K562 (cell line): ENCODE results near the gene PTPN14. TPM values are rescaled to one million over a fixed set of nuclear protein-coding genes. Genes with fewer than 3 reads are reported as not detected.

Experiments used
- BCLAF1 ChIP-seq, 2 experiments: fragments of 450-650 bp in 1 of 2; IDR thresholded peaks; 2 replicates each; pipeline ENCODE4 v1.6.1; 2011 to 2017; ENCODE audit warnings: low read depth in 2 of 2, antibody characterized with exemption in 1 of 2, borderline replicate concordance in 1 of 2, low read length in 1 of 2, mild to moderate bottlenecking in 1 of 2, mixed read lengths in 1 of 2; ENCODE audit not compliant: control insufficient read depth in 1 of 2
- BRD9 ChIP-seq: fragments of 450-650 bp; IDR thresholded peaks from 2 replicates; pipeline ENCODE4 v1.6.1; 2018; ENCODE audit warnings: low read depth; ENCODE audit not compliant: partially characterized antibody
- EP400 ChIP-seq: fragments of 450-650 bp; IDR thresholded peaks from 2 replicates; pipeline ENCODE4 v1.6.1; 2017; ENCODE audit warnings: antibody characterized with exemption, mild to moderate bottlenecking, moderate library complexity
- HNRNPL ChIP-seq: fragments of 200-400 bp; formaldehyde crosslinking; IDR thresholded peaks from 2 replicates; pipeline ENCODE4 v1.6.1; 2017; ENCODE audit warnings: low read depth, mild to moderate bottlenecking, low read length
- KDM1A ChIP-seq, 2 experiments: fragments of 450-650 bp; IDR thresholded peaks; 2 replicates each; pipeline ENCODE4 v1.6.1; 2016; ENCODE audit warnings: mild to moderate bottlenecking in 2 of 2
- MEIS2 ChIP-seq: fragments of 450-650 bp; IDR thresholded peaks from 2 replicates; pipeline ENCODE4 v1.6.1; 2014; ENCODE audit warnings: mild to moderate bottlenecking; ENCODE audit not compliant: partially characterized antibody
- PHB ChIP-seq: fragments of 250-450 bp; sonication (Bioruptor Pico); IDR thresholded peaks from 2 replicates; pipeline ENCODE4 v1.5.0; 2021
- SNIP1 ChIP-seq: fragments of 450-650 bp; IDR thresholded peaks from 2 replicates; pipeline ENCODE4 v1.7.1; 2017; ENCODE audit warnings: low read depth, mild to moderate bottlenecking
- TAF15 ChIP-seq: fragments of 200-400 bp; formaldehyde crosslinking; IDR thresholded peaks from 2 replicates; pipeline ENCODE4 v1.6.1; 2017; ENCODE audit warnings: mild to moderate bottlenecking, low read depth, low read length, moderate library complexity
- XRCC5 ChIP-seq: fragments of 200-400 bp; formaldehyde crosslinking; IDR thresholded peaks from 2 replicates; pipeline ENCODE4 v1.6.1; 2017; ENCODE audit warnings: low read depth, mild to moderate bottlenecking, low read length
- ZNF24 ChIP-seq: fragments of 450-650 bp; IDR thresholded peaks from 2 replicates; pipeline ENCODE4 v1.6.1; 2016
- ZNF384 ChIP-seq: IDR thresholded peaks from 2 replicates; pipeline ENCODE4 v1.6.1; 2012; ENCODE audit warnings: low read depth, low read length, improper control_type of control experiment
- polyA plus RNA-seq, 8 experiments: library from polyadenylated mRNA; depleted of rRNA in 4 of 8; stranded (reverse) in 5 of 8; unstranded in 3 of 8; fragments of >200 nt; fragmentation: Nextera tagmentation in 2 of 8; fragmentation: Illumina TruSeq in 1 of 8; extraction: Ambion mirVana in 2 of 8; extraction: Trizol in 1 of 8; gene quantifications; 2 replicates each; pipeline versions ENCODE4 v1.2.1 to v1.2.3, GENCODE V29; 2011 to 2014; ENCODE audit warnings: inconsistent platforms in 1 of 8, missing spikeins in 1 of 8
- total RNA-seq, 7 experiments: library from RNA; depleted of rRNA in 6 of 7; stranded (reverse); fragments of >200 nt in 6 of 7; fragmentation: Illumina TruSeq in 2 of 7; extraction: Trizol in 2 of 7; gene quantifications; 2 replicates each; pipeline versions ENCODE4 v1.2.1 to v1.2.3, GENCODE V29; 2011 to 2021; ENCODE audit warnings: low replicate concordance in 1 of 7

The PTPN14 gene
- total and polyA plus RNA-seq, 9 of the 15 experiments (the other 6 are each of a cell fraction or from before 2014, with no cell fraction given) = 0.01 to 0.29 (median 0.04) TPM; not detected in 6

GRCh38 chr1:214440219-214440965 lies 111.0 kb downstream of the PTPN14 start (continued):
- TF ChIP-seq BCLAF1 (IDR thresholded peaks at IDR 0.05; ENCODE audit: borderline replicate concordance in 1 of 2, control insufficient read depth in 1 of 2, low read depth in 2 of 2, low read length in 1 of 2) = no peak
- TF ChIP-seq MEIS2 = no peak
- TF ChIP-seq EP400 = no peak
- TF ChIP-seq BRD9 = no peak
- TF ChIP-seq ZNF24 = no peak
- TF ChIP-seq KDM1A (IDR thresholded peaks at IDR 0.05) = no peak
- no peak for TF ChIP-seq PHB (CRISPR knock-in tag)
- no peak for TF ChIP-seq XRCC5
- TF ChIP-seq HNRNPL = no peak
- TF ChIP-seq TAF15 = no peak
- TF ChIP-seq ZNF384 = no peak
- no peak for TF ChIP-seq SNIP1
